Astrocyte (in vitro differentiated cells and primary cell): ENCODE data around the gene ST14. TPM values are rescaled to one million over a fixed set of nuclear protein-coding genes. Genes with fewer than 3 reads are reported as not detected.

Experiments
- DNase-seq: peaks from one replicate; pipeline ENCODE4 v3.0.0-alpha.2; 2010; ENCODE audit warnings: low read depth
- FAIRE-seq: peaks from 2 replicates; lab custom pipeline; 2011; peaks lifted over from hg19 to GRCh38; lab: Jason Lieb, UNC
- H2AFZ ChIP-seq: 2 replicates; pipeline ENCODE4 v1.6.0; 2012; ENCODE audit warnings: low read depth, low read length, inconsistent platforms
- H3K27ac ChIP-seq: 2 replicates; pipeline ENCODE4 v1.5.1; 2011; ENCODE audit warnings: low read depth, low read length, inconsistent platforms
- H3K27me3 ChIP-seq: 2 replicates; pipeline ENCODE4 v1.6.0; 2011; ENCODE audit warnings: low read length, inconsistent platforms; ENCODE audit not compliant: insufficient read depth
- H3K36me3 ChIP-seq: 2 replicates; pipeline ENCODE4 v1.5.1; 2011; ENCODE audit warnings: low read length, inconsistent platforms; ENCODE audit not compliant: insufficient read depth
- H3K4me1 ChIP-seq: 2 replicates; pipeline ENCODE4 v1.5.1; 2011; ENCODE audit warnings: low read length, inconsistent platforms; ENCODE audit not compliant: insufficient read depth
- H3K4me2 ChIP-seq: 2 replicates; pipeline ENCODE4 v1.6.0; 2012; ENCODE audit warnings: low read length, inconsistent platforms
- H3K4me3 ChIP-seq: 2 replicates; pipeline ENCODE4 v1.5.1; 2011; ENCODE audit warnings: low read depth, mild to moderate bottlenecking, low read length, inconsistent platforms; ENCODE audit not compliant: insufficient read depth
- H3K79me2 ChIP-seq: 2 replicates; pipeline ENCODE4 v1.6.0; 2012; ENCODE audit warnings: mild to moderate bottlenecking, low read length, inconsistent platforms; ENCODE audit not compliant: insufficient read depth
- H3K9ac ChIP-seq: 2 replicates; pipeline ENCODE4 v1.6.0; 2012; ENCODE audit warnings: mild to moderate bottlenecking, low read length, inconsistent platforms
- H3K9me3 ChIP-seq: 2 replicates; pipeline ENCODE4 v1.5.1; 2012; ENCODE audit warnings: low read depth, mild to moderate bottlenecking, low read length, inconsistent platforms; ENCODE audit not compliant: insufficient read depth
- H4K20me1 ChIP-seq: 2 replicates; pipeline ENCODE4 v1.6.0; 2012; ENCODE audit warnings: low read length, inconsistent platforms; ENCODE audit not compliant: insufficient read depth
- H3K27ac Mint-ChIP-seq: one replicate; pipeline ENCODE4 v1.8.0; 2021; ENCODE audit warnings: mild to moderate bottlenecking, mixed read lengths; ENCODE audit not compliant: unreplicated experiment
- H3K27me3 Mint-ChIP-seq: one replicate; pipeline ENCODE4 v1.8.0; 2021; ENCODE audit warnings: low read depth, mixed read lengths; ENCODE audit not compliant: unreplicated experiment
- H3K36me3 Mint-ChIP-seq: one replicate; pipeline ENCODE4 v1.8.0; 2021; ENCODE audit warnings: low read depth, mixed read lengths; ENCODE audit not compliant: unreplicated experiment
- H3K4me1 Mint-ChIP-seq: one replicate; pipeline ENCODE4 v1.8.0; 2021; ENCODE audit warnings: low read depth, mixed read lengths; ENCODE audit not compliant: unreplicated experiment
- H3K4me3 Mint-ChIP-seq: one replicate; pipeline ENCODE4 v1.8.0; 2021; ENCODE audit warnings: mild to moderate bottlenecking, moderate library complexity, mixed read lengths; ENCODE audit not compliant: unreplicated experiment
- H3K9me3 Mint-ChIP-seq: one replicate; pipeline ENCODE4 v1.8.0; 2021; ENCODE audit warnings: mild to moderate bottlenecking, mixed read lengths; ENCODE audit not compliant: unreplicated experiment
- EZH2 ChIP-seq: IDR thresholded peaks from 2 replicates; pipeline ENCODE4 v1.6.1; 2012; ENCODE audit warnings: mild to moderate bottlenecking, low read length, inconsistent platforms; ENCODE audit not compliant: insufficient read depth
- total RNA-seq: library from RNA; stranded (reverse); gene quantifications from 2 replicates; pipeline ENCODE4 v1.2.1, GENCODE V29; 2021
- TF ChIP-seq, protein P1 (sequence below): IDR thresholded peaks from 2 replicates; pipeline ENCODE4 v1.5.1; 2011; ENCODE audit warnings: low read depth, mild to moderate bottlenecking, inconsistent platforms, low read length, moderate library complexity; ENCODE audit not compliant: insufficient read depth

Gene ST14
- total RNA-seq, 1 donor from 2014 or later = 4.2 TPM

DNA sequence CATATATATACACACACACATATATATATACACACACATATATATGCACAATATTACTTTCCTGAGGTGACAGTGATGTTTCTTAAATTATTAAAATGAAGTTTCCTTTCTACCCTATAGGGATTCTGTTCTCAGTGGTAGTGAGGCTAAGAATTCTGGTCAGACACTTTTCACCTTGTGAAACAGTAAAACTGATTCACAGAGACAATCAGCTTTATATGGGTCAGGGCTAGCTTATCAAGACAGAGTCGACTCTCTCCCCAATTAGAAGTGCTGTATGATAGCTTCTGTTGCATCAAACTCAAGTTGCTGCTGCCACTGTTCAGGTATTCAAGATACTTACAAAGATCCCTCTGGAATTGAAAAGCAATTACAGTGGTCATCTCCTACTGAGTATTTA lies 86.7 kb downstream of the ST14 start:
- no peak overlapping the region for H3K4me3 Mint-ChIP-seq
- Histone ChIP-seq H3K79me2 (no peaks in the 10 kb centered on the region), H3K27ac (no peak overlapping the region), H3K4me2 (no peak overlapping the region), H2AFZ (no peak overlapping the region), H4K20me1 (peaks cover 13% of the 10 kb centered on the region), H3K4me3 (no peak overlapping the region), H3K27me3 (no peaks in the 10 kb centered on the region), H3K9ac (no peak overlapping the region), H3K4me1 (no peaks in the 10 kb centered on the region), H3K9me3 (no peaks in the 10 kb centered on the region), H3K36me3 (no peaks in the 10 kb centered on the region)
- DNase-seq (no peak), FAIRE-seq (no peak)
- no peaks in the 10 kb centered on the region for H3K27me3 Mint-ChIP-seq
- peaks cover 5% of the 10 kb centered on the region for H3K36me3 Mint-ChIP-seq
- TF ChIP-seq, protein P1, sequence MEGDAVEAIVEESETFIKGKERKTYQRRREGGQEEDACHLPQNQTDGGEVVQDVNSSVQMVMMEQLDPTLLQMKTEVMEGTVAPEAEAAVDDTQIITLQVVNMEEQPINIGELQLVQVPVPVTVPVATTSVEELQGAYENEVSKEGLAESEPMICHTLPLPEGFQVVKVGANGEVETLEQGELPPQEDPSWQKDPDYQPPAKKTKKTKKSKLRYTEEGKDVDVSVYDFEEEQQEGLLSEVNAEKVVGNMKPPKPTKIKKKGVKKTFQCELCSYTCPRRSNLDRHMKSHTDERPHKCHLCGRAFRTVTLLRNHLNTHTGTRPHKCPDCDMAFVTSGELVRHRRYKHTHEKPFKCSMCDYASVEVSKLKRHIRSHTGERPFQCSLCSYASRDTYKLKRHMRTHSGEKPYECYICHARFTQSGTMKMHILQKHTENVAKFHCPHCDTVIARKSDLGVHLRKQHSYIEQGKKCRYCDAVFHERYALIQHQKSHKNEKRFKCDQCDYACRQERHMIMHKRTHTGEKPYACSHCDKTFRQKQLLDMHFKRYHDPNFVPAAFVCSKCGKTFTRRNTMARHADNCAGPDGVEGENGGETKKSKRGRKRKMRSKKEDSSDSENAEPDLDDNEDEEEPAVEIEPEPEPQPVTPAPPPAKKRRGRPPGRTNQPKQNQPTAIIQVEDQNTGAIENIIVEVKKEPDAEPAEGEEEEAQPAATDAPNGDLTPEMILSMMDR = no peak
- TF ChIP-seq EZH2 = no peak
- no peak overlapping the region for H3K27ac Mint-ChIP-seq
- H3K9me3 Mint-ChIP-seq = no peaks in the 10 kb centered on the region
- peaks cover 13% of the 10 kb centered on the region for H3K4me1 Mint-ChIP-seq

DNA sequence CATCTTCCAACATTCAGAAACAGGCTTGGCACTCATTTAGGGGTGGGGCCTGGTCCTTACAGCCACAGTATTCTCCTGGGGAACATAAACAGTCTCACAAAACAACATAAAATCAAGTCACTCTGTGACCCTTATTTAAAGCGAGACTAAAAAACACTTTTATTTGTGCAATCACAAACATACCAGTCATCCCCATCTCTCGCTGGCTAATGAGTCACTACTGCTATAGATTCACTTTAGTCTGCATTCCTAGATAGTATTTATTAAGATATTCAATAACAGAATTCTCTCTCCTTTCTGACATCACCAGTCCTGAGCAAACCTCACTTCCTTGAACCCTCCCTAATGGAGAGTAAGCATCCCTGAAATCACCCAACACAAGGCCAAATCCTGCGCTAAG lies 87.2 kb downstream of the ST14 start:
- Histone ChIP-seq H2AFZ (no peak overlapping the region), H3K79me2 (no peaks in the 10 kb centered on the region), H3K9ac (no peak overlapping the region), H4K20me1 (peaks cover 13% of the 10 kb centered on the region), H3K27ac (no peak overlapping the region), H3K27me3 (no peaks in the 10 kb centered on the region), H3K4me3 (no peak overlapping the region), H3K4me2 (no peak overlapping the region), H3K36me3 (no peaks in the 10 kb centered on the region), H3K9me3 (no peaks in the 10 kb centered on the region), H3K4me1 (no peaks in the 10 kb centered on the region)
- no peak overlapping the region for H3K4me3 Mint-ChIP-seq
- no peaks in the 10 kb centered on the region for H3K27me3 Mint-ChIP-seq
- H3K9me3 Mint-ChIP-seq = no peaks in the 10 kb centered on the region
- FAIRE-seq = no peak
- TF ChIP-seq, protein P1 = no peak
- TF ChIP-seq EZH2 = no peak
- peak; percentile 48 for DNase-seq
- H3K36me3 Mint-ChIP-seq = peaks cover 5% of the 10 kb centered on the region
- no peak overlapping the region for H3K27ac Mint-ChIP-seq
- H3K4me1 Mint-ChIP-seq = peaks cover 13% of the 10 kb centered on the region

DNA sequence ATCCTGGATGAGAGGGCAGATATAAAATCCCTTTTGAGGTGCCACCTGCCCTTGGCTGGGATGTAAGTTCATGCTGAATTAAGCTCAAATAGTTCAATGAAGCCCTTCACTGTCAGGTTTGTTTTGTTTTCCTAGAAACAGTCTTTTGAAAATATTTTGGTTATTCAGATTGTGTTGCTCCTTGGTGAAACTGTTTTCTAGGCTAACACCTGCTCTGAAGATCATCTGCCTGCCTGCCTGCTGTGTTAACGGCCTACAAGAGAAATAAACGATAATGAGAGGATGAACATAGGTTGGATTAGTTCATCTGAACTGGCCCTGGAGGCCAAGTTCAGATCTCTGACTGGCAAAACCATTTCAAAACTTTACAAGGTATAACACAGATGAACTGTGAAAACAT lies 87.7 kb downstream of the ST14 start:
- H2AFZ ChIP-seq = no peak overlapping the region
- TF ChIP-seq EZH2 = no peak
- TF ChIP-seq, protein P1 = no peak
- peaks cover 5% of the 10 kb centered on the region for H3K36me3 Mint-ChIP-seq
- no peaks in the 10 kb centered on the region for H3K9me3 Mint-ChIP-seq
- H3K9ac ChIP-seq = no peak overlapping the region
- H3K4me1 Mint-ChIP-seq = peaks cover 13% of the 10 kb centered on the region
- no peak overlapping the region for H3K4me2 ChIP-seq
- no peak overlapping the region for H3K4me3 Mint-ChIP-seq
- H3K27ac Mint-ChIP-seq = no peak overlapping the region
- H3K4me3 ChIP-seq = no peak overlapping the region
- no peak overlapping the region for H3K27ac ChIP-seq
- H3K27me3 ChIP-seq = no peaks in the 10 kb centered on the region
- no peaks in the 10 kb centered on the region for H3K79me2 ChIP-seq
- H4K20me1 ChIP-seq = peaks cover 13% of the 10 kb centered on the region
- no peaks in the 10 kb centered on the region for H3K27me3 Mint-ChIP-seq
- H3K9me3 ChIP-seq = no peaks in the 10 kb centered on the region
- no peaks in the 10 kb centered on the region for H3K36me3 ChIP-seq
- no peaks in the 10 kb centered on the region for H3K4me1 ChIP-seq
- FAIRE-seq = no peak
- no peak for DNase-seq
